Measurements from ENCODE around the gene FATE1.

Gene FATE1

DNA sequence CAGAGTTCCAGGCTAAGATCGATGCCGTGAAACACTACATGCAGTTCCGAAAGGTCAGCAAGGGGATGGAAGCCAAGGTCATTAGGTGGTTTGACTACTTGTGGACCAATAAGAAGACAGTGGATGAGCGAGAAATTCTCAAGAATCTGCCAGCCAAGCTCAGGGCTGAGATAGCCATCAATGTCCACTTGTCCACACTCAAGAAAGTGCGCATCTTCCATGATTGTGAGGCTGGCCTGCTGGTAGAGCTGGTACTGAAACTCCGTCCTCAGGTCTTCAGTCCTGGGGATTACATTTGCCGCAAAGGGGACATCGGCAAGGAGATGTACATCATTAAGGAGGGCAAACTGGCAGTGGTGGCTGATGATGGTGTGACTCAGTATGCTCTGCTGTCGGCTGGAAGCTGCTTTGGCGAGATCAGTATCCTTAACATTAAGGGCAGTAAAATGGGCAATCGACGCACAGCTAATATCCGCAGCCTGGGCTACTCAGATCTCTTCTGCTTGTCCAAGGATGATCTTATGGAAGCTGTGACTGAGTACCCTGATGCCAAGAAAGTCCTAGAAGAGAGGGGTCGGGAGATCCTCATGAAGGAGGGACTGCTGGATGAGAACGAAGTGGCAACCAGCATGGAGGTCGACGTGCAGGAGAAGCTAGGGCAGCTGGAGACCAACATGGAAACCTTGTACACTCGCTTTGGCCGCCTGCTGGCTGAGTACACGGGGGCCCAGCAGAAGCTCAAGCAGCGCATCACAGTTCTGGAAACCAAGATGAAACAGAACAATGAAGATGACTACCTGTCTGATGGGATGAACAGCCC, 28.0 kb downstream of the FATE1 start:
- ATAC-seq (no peak), DNase-seq (no peak)

DNA sequence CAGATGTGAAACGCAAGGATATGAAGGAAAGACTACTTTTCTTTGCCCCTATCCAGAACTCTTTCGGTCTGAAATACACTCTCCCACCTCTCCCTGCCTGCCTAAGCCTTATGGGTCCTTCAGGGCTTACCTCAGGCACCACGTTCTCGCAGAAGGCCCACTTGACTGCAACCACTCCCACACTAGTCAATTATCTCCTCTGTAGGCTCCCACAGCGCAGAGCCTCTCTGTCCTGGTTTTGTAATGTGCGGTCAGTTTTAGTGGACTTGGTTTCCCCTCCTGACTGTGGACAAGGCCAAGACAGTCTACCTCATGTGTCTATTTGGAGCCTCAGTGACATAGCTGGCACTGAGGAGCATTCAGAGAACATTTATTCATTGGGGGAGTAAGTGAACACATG, 29.8 kb downstream of the FATE1 start:
- no peak for DNase-seq
- ATAC-seq = no peak

DNA sequence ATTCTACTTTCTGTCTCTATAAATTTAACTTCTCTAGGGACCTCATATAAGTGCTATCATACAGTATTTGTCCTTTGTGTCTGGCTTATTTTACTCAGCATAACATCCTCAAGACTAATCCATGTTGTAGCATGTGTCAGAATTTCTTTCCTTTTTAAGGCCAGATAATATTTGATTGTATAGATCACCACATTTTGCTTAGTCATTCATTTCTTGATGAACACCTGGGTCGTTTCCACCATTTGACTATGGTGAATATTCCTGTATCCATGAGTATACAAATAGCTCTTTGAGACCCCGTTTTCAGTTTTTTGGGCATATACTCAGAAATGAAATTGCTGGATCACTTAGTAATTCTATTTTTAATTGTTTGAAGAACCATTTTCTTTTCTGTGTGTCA, 30.7 kb downstream of the FATE1 start:
- no peak for DNase-seq
- no peak for ATAC-seq

DNA sequence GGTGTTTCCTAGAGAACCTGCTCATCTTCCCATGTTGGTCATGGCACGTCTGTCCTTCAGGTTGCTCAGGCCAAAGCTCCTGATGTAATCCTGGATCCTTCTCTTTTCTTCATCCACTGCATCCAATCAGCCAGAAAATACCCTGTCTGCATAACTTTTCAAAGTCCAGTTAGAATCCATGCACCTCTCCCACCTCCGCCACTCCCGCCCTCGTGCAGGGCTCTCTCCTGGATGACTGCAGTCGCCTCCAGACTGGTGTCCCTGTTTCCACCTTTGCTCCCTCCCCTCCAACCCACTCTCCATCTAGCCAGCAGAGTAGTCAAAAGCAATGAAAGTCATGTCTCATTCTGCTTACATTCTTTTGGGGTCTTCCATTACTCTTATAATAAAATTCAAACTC, 34.7 kb downstream of the FATE1 start:
- ATAC-seq (no peak), DNase-seq (no peak)

DNA sequence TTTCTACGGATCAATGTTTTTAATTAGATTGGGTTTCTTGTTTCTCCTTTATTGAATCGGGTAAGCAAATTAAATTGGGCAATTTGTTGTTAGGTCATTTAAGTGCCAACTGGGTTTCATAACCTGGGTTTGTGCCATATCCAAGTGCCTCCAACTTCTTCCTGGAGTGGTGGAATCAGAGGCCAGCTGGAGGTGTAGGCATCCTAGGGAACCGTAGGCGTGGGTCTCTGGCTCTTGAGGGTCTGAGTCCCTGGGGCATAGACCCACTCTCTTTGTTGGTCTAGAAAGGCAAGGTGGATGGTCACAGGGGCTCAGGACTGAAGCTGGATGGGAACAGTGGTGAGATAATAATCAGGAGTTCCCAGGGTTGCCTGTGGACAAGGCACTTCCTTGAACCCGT, 37.0 kb downstream of the FATE1 start:
- ATAC-seq (no peak), DNase-seq (no peak)

DNA sequence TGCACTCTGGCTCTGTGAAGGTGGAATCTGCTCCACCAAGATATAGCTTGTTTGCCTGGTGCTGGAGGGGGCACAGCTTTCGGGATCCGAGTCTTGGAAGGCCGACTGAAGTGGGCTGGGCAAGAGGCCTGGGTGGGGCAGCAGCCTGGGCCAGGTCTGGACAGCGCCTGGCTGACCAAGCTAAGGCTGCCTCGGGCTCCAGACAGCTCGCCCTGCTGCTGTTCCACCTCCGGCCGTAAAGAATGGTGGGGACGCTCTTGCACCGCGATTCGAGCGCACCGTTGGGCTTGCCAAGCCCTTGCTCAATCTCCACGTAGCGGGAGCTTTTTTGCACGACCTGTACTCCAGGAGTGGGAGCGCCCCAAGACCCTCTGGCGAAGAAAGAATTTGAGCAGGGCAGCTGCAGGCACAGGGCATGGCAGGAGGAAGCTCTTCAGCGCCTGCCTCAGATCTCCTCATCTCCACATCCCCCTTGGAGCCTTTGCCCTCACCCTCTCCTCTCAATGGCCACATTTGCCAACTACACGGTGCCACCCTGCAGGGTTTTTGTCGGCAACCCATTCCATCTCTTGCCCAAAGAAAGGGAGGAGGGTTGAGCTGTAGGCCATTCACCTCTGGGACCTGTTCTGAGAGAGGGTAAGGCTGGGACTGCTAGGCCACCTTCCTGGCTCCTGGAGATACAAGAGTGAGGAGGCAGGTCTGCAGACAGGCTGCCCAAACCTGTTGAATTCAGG, 37.6 kb downstream of the FATE1 start:
- DNase-seq (peak; percentile 12), ATAC-seq (no peak)

DNA sequence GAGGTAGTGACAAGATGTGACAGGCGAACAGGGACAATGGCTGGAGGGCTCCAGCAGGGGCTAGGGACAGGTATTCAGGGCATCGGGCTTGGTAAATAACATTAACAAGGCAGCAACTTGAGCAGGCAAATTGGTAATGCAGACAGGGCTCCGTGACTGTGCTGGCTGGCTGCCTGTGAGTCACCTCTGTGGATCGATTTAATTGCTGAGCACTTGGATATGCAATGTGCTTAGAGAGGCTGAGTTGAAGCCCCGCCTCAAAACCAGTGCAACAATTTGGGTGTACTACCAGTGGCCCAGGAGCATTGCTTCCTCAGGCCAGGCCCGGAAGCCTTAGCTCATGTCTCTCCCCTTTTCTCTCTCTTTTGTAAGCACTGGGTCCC, 38.2 kb downstream of the FATE1 start:
- DNase-seq = no peak
- ATAC-seq = no peak

DNA sequence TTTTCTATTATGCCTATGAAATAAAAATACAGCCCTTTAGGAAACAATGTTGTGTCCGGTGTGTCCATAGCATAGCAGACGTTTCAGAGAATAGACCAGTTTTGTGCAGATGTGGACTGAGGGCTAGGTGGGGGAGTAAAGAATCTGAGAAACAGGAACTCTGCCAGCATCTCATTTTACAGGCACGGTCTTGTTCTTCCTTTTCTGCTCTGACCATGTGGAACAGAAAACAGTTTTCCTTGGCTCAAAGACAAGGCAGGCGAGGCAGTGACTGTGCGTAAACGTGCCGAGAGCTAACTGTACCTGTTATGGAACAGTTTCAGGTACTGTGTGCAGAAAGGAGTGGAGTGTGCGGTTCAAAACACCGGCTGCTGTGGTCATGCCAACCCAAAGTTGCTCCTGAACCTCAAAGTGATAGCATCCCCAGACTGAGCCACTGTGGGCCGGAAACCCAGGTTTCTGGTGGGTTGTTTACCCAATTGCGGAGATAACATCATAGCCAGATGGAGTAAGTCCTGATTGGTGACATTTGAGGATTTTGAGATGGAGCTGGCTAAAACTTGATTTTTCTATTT, 38.9 kb downstream of the FATE1 start:
- no peak for DNase-seq
- ATAC-seq = no peak

DNA sequence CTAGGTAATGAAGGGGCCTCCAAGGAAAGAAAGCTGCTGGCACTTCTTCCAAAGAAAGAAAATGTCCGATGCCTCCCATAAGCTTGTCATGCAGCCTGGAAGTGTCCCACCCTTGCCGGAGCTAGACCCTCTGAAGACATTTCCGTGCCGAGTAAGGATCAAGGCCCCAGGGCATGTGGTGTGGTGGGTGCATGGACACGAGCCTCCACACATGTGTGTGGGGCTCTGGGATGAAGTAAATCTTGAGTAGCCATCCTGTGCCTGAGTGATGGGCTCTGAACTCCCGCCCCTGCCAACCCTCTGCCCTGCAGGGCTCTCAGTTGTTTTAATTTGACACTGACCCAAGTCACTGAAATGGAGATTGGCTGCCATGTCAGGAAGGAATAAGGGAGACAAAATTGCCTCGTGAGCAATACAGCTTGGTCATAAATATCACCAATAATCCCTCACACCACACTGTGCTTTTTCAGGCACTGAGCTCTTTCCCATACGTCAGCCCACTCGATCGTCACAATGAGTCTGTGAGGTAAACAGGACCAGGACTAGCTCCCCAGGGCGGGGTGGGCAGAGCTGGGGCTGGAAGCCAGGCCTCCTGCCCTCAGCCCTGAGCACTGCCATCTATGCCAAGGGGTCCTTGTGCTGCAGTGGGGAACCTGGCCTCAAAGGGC, 43.3 kb downstream of the FATE1 start:
- DNase-seq (no peak), ATAC-seq (no peak)

DNA sequence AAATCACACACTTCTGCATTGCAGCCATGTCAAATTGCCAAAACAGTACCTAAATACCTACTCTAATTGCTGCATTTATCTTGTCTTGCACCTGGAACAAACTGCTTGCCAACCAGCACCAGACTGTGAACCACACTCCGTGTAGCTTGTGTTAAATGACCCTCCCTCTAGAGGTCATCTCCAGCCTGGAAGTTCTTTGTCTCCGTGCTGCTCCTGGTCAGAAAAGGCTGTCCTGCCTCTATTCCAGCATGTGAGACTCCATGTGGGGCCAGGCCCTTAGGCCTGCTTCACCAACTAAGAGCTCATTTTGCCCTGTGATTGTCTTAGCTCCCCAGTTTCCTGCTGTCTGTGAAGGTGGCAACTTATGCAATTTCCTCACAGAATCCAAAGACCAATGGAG, 47.0 kb downstream of the FATE1 start:
- DNase-seq (no peak), ATAC-seq (no peak)

DNA sequence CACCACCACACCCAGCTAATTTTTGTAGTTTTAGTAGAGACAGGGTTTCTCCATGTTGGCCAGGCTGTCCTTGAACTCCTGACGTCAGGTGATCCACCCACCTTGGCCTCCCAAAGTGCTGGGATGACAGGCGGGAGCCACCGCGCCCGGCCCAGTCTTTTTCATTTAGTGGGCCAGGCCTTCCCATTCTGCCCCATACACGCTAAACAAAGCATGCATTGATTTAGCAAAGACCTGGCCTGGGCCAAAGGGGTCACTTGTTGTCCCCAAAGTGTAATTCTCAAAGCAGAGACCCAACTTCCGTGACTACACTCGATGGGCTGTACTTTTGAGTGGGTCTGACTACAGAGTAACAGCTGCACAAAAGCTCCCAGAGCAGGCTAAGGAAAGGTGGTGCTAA, 47.9 kb downstream of the FATE1 start:
- DNase-seq = no peak
- no peak for ATAC-seq

DNA sequence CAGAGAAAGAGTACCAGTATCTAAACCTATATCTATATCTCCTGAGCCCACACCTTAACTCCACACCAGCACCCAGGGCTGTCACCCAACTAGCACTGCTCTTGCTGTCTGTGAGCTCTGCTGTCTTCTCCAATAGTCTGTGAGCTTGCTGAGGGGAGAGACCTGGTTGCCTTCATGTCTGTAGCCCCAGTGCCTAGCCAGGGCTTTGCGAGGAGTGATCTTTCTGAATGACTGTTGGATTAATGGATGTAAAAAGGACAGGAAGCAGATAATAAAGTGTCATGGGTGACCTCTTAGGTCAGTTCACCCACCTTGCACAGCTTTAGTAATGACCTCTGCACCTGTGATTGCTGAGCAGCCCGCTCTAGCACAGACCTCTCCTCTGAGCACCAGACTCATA, 49.2 kb downstream of the FATE1 start:
- DNase-seq (no peak), ATAC-seq (no peak)

DNA sequence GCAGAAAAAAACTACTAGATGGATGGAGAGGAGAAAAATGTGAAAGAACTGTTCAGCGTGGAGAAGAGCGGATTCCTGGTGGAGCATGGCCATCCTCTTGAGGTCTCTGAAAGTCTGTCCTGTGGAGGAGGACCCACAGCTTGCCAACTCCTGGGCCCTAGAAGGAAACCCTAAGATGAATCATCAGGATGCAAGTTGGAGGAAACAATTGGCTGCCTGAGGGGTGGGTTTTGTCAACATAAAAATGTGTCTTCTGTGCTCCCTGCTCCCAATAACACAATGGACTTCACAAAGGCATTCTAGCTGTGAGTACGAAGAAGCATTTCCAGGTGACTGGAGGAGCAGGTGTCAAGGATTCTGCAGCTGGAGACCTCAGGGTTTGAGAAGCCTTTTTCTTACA, 55.9 kb downstream of the FATE1 start:
- no peak for ATAC-seq
- no peak for DNase-seq
